ENCODE measurements around the gene OLFML2B. TPM values are rescaled to one million over a fixed set of nuclear protein-coding genes. Genes with fewer than 3 reads are reported as not detected.

The OLFML2B gene
- total RNA-seq, 1 experiment from 2014 or later, result 1.4 TPM

- H4K91ac ChIP-seq (ENCODE audit: insufficient read length, low read depth, low read length), result no peak overlapping the region
- no peaks in the 10 kb centered on the region for H3K4me1 ChIP-seq (ENCODE audit: insufficient read depth, low read length)
- no peak overlapping the region for H2AK5ac ChIP-seq (ENCODE audit: insufficient read length, low read length)
- no peak overlapping the region for H2BK15ac ChIP-seq (ENCODE audit: low read depth, low read length)
- Mint-ChIP-seq H3K4me1 (peaks cover 4 to 6% of the 10 kb centered on the region in 2 experiments), H3K27me3 (ENCODE audit: low read depth) (peaks cover 55% of the 10 kb centered on the region), H3K9me3 (no peaks in the 10 kb centered on the region; a peak in 1 of 5 replicates), H3K36me3 (ENCODE audit: insufficient read depth in 1 of 3, low read depth in 3 of 3) (no peaks in the 10 kb centered on the region), H3K27ac (no peak overlapping the region), H3K4me3 (no peak overlapping the region)
- H2BK20ac ChIP-seq (ENCODE audit: low read depth, low read length, poor library complexity, severe bottlenecking), result no peak overlapping the region
- H4K20me1 ChIP-seq (ENCODE audit: control insufficient read depth, insufficient read depth, insufficient read length), result no peaks in the 10 kb centered on the region
- H2BK5ac ChIP-seq (ENCODE audit: insufficient read length, low read length), result no peak overlapping the region
- no peak overlapping the region for H4K8ac ChIP-seq (replicated peaks; ENCODE audit: insufficient read length, low read depth, low read length)
- peaks cover 7% of the 10 kb centered on the region for H3K23me2 ChIP-seq (ENCODE audit: insufficient read length, low read depth, low read length, poor library complexity, severe bottlenecking)
- H3K4me2 ChIP-seq (ENCODE audit: insufficient read depth, insufficient read length, low read length), result no peak overlapping the region
- H3K18ac ChIP-seq (ENCODE audit: insufficient read length, low read depth, low read length), result no peak overlapping the region
- no peak overlapping the region for H2AFZ ChIP-seq (ENCODE audit: low read length)
- WGBS (ENCODE audit: extremely low coverage, insufficient read length, low lambda C conversion rate), result no CpG with 5 or more reads among the region's 6 CpGs
- H3K79me2 ChIP-seq (ENCODE audit: insufficient read depth, low read length), result no peaks in the 10 kb centered on the region
- H3K79me1 ChIP-seq (ENCODE audit: insufficient read depth, low read depth, low read length, poor library complexity, severe bottlenecking), result no peaks in the 10 kb centered on the region
- H2BK12ac ChIP-seq (ENCODE audit: insufficient read length, low read depth, low read length), result no peak overlapping the region
- H3K9me3 ChIP-seq (ENCODE audit: control insufficient read depth, low read depth, low read length), result no peaks in the 10 kb centered on the region
- H4K5ac ChIP-seq (ENCODE audit: insufficient read length, low read depth, low read length), result no peak overlapping the region
- H3K4ac ChIP-seq (ENCODE audit: low read depth, low read length), result no peak overlapping the region
- H3K23ac ChIP-seq (ENCODE audit: insufficient read length, low read depth, low read length), result no peak overlapping the region
- no peak overlapping the region for H2BK120ac ChIP-seq (ENCODE audit: low read depth, low read length, poor library complexity, severe bottlenecking)
- TF ChIP-seq CTCF (conservative IDR thresholded peaks at IDR 0.05), result no peak
- no peak overlapping the region for H3T11ph ChIP-seq (ENCODE audit: low read length)
- no peak overlapping the region for H3K9ac ChIP-seq (ENCODE audit: extremely low read depth, insufficient read length, low read length)
- no peak overlapping the region for H3K14ac ChIP-seq (ENCODE audit: insufficient read depth, low read length)
- no peak for DNase-seq
- H3K27ac ChIP-seq (ENCODE audit: insufficient read length, low read depth, low read length), result no peak overlapping the region
- peaks cover 8% of the 10 kb centered on the region; the same call in 1 of the 2 replicates for H3K27me3 ChIP-seq (ENCODE audit: insufficient read depth, low read length)
- no peak overlapping the region for H3K56ac ChIP-seq (ENCODE audit: insufficient read length, low read depth, low read length)
Measured at GRCh38 chr1:162028726-162029125, 5.1 kb upstream of the OLFML2B start.

All from H9 (cell line).